AG20443 (cell line): Measurements from ENCODE around the gene MYH2.
A peak's percentile ranks its signal among the peaks of the same experiment; 100 is the strongest.

Source experiments
- DNase-seq: peaks from one replicate; pipeline ENCODE4 v3.0.0; 2012; ENCODE audit warnings: low spot score, mixed read lengths

Gene MYH2

DNA sequence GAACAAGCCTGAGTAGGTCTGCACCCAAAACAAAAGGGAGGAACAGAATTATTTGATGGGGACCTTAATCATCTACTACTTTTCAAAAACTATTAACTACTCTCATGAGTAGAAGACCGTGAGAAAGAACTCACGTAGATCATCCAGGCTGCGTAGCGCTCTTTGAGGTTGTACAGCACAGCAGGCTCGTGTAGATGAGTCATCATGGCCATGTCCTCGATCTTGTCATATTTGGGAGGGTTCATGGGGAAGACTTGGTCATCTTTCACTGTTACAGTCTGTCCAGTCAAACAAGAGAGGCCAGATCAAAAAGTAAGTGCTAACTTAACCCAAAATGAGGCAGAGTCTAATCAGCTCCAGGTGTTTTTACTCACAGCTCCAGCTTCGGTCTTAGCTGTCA, 33.4 kb downstream of the MYH2 start:
- DNase-seq = no peak

DNA sequence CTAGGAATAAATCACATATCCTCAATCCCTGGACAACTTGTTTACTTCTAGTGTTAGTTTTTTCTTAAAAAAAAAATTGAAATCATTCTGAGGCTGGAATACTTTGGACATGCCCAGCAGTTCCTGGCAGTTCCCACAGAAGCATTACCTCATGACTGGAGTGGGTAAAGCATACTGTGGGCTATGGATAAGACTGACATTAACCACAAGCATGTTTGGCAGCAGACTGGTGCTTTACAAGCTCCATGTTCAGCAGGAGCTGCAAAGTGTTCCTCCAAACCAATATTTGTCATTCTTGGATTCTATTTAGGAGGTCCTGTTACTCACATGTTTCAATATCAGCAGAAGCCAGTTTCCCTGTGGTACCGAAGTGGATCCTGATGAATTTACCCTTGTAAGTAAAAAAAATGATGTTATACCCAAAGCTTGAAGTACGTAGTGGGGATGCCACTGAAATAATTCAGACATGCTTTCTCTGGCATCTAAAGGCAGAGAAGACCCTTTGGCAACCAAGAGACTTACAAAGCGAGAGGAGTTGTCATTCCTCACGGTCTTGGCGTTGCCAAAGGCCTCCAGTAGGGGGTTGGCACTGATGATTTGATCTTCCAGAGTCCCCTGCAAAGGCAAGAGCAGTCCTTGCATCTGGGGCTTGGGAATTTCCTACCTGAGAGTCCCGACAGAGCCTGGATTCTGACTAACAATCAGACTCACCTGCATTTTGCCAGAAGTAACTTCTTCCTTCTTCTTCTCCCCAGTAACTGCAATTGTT, 36.0 kb downstream of the MYH2 start:
- peak; percentile 82 for DNase-seq

DNA sequence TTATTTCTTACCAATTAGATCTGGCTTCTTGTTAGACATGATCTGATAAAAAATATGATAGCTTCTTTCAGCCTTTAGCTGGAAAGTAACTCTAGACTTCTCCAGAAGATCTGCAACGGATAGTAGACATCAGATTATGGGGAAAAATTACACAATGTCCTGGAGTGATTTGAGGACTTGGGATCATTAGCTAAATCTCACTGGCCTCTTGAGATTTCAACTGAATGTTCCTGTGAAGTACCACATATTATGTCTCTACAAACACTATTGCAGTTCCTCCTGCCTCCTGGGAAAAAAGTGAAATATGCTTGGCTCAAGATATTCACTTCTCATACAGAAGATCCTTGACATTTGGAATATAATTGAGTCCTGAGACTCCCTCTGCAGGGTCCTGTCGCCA, 36.6 kb downstream of the MYH2 start:
- DNase-seq = no peak

DNA sequence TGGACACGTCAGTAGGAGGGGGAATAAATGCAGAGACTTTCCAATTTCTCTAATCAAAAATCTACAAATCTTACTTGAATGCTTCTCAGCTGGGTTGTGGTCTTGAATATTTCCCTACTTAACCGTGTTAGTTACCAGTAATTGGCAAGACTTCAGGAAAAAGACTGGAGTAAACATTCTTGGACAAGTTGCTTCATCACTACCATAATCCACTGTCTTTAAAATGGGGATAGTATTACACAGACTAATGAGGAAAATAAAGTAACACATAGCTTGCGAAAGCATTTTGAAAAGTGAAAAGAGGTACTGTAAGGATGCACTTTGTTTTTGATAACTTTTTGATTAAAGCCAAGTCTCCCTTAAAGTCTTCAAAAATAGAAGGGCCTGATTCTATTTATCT, 49.5 kb downstream of the MYH2 start:
- DNase-seq = no peak

DNA sequence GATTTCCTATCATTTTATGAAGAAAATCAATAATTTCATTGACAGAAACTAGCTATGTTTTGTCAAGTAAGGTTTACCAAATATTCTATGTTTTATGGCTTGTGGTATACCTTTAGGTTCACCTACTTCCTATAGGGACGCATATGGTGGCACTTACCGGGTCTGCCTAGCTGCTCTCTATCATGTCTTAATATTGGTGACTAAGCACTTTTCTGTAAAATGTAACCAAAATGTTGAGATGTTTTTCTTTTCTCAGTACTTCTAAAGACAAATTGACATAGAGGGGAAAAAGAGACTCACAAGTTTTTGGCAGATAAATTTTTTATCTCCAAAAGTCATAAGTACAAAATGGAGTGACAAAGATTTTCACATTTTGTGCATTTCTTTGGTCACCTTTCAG, 57.5 kb downstream of the MYH2 start:
- DNase-seq = no peak

- no peak for DNase-seq
Measured at GRCh38 chr17:10482252-10482651, 67.2 kb downstream of the MYH2 start.

DNA sequence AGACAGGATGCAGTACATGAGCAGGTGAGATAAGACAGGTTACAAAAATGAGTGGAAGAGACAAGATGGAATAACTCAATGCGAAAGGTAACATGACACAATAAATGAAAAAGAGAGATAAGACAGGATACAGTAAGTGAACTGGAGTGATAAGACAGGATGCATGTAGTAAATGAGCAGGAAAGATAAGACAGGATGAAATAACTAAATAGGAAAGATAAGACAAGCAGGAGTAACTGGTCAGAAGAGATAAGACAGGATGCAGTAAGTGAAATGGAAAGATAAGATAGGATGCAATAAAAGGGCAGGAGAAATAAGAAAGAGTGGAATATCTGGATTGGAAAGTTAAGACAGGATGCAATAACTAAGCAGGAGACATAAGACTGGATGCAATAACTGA, 71.8 kb downstream of the MYH2 start:
- no peak for DNase-seq

DNA sequence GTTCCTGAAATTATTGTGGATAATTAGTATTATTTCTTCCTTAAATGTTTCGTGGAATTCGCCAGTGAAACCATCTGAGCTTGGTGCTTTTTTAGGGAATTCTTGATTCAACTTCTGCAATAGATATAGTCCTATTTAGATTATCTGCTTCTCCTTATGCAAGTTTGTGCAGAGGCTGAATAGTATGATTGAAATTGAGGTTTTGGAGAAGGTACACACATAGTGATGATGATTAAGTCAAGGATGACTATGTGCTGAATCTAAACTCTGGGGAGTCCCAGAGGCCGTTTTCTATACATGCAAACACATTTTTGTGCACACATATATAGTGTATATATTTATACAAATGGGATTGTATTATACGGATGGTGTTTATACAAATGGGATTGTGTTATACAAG, 74.9 kb downstream of the MYH2 start:
- no peak for DNase-seq

DNA sequence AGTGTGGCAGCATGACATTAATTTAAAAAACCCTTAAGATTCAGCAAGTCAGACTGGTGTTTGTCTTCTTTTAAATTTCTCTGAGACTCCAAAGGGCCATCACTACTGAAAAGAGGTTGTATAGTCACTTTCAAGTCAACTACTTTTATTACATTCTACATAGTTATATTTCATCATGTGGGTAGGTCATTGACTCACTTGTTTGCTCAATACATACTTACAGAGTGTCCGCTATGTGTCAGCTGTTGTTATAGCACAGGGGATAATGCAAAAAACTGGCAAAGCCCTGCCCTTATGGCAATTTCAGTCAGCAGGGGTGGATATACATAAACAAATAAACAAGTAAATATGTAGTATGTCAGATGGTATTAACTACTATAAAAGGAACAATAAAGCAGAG, 77.6 kb downstream of the MYH2 start:
- DNase-seq = no peak
